Measurements from ENCODE around the gene CD160. TPM values are rescaled to one million over a fixed set of nuclear protein-coding genes. Genes with fewer than 3 reads are reported as not detected.
"Not testable (repeated sequence)": the region's sequence is repeated elsewhere in the genome, so short reads cannot be mapped to it uniquely, and the experiment has no call there.

The CD160 gene
- total RNA-seq, 3 donors from 2014 or later = 1.7 to 6.4 (median 2.2) TPM

DNA sequence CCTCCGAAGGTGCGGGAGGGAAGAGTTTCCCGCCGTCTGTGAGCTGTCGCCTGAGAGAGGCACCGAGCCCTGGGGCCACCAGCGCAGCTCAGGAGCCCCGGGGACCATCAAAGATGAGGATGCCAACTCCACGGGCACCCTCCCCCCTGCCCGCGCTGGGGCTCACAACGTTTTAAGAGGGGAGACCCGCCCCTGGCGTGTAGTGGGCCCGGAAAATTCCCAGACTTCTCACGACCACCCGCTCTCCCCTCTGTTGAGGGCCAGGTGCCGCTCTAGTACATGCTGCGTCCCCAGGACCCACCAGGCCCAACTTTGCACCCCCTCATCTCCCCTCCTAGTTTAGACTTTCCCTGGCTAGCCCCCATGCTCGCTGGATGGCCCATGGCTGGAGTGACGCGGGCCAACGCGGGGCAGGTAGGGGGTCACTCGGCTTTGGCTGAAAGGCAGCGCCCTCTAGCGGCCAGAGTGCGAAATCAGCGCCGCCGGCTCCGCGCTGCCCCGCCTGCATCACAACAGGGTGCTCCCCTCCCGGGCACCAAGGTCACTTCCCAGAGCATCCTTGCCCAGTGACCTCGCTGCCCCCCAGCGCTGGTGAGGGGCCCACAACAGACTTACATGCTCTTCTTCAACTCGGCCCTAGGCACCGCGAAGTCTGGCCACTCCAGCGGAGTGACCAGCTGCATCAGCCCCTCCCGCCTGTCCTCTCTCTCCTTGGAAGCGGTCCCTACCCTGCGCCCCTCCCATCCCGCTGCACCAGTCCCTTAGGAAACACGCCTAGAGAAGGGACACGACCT lies 1.8 kb downstream of the CD160 start:
- H3K36me3 Mint-ChIP-seq (ENCODE audit: insufficient read depth) = no peaks in the 10 kb centered on the region
- DNase-seq (peak; percentile 65), ATAC-seq (peak; percentile 88 to 90)
- peak overlapping the region; percentile 74 for H3K4me3 Mint-ChIP-seq
- H3K4me1 Mint-ChIP-seq (ENCODE audit: low read depth) = peaks cover 22% of the 10 kb centered on the region
- peaks cover 18% of the 10 kb centered on the region for H3K27me3 Mint-ChIP-seq (ENCODE audit: low read depth)
- H3K9me3 Mint-ChIP-seq = no peaks in the 10 kb centered on the region

DNA sequence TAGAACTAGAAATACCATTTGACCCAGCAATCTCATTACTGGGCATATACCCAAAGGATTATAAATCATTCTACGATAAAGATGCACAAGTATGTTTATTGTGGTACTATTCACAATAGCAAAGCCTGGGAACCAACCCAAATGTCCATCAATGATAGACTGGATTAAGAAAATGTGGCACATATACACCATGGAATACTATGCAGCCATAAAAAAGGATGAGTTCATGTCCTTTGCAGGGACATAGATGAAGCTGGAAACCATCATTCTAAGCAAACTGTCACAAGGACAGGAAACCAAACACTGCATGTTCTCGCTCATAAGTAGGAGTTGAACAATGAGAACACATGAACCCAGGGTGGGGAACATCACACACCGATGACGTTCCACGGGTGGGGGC lies 6.9 kb downstream of the CD160 start:
- peaks cover 10% of the 10 kb centered on the region for H3K27me3 Mint-ChIP-seq (ENCODE audit: low read depth)
- not testable (repeated sequence) for H3K36me3 Mint-ChIP-seq (ENCODE audit: insufficient read depth); ATAC-seq; DNase-seq; H3K4me3 Mint-ChIP-seq; H3K4me1 Mint-ChIP-seq (ENCODE audit: low read depth); H3K9me3 Mint-ChIP-seq

DNA sequence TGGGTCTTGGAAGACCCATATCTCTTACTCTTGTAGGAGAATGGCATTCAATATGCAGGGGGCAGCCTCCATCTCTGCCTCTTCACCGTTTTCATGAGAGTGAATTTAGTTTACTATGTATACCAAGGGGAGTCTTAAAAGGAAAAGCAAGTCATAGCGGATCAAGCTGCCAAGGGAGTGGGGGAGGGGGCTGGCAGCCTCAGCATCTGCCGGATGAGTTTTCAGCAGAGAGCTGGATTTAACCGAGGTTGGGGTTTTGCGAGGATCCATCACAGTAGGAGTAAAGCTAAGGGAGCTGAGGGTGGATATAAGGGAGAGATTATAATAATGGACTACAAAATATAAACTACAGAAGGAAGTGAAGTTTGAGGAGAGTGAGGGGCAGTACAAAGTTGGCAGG lies 9.9 kb downstream of the CD160 start:
- no peak for ATAC-seq
- Mint-ChIP-seq H3K36me3 (ENCODE audit: insufficient read depth) (peaks cover 3% of the 10 kb centered on the region), H3K4me1 (ENCODE audit: low read depth) (no peaks in the 10 kb centered on the region), H3K9me3 (no peaks in the 10 kb centered on the region), H3K27me3 (ENCODE audit: low read depth) (no peaks in the 10 kb centered on the region), H3K4me3 (no peak overlapping the region)
- DNase-seq = no peak

DNA sequence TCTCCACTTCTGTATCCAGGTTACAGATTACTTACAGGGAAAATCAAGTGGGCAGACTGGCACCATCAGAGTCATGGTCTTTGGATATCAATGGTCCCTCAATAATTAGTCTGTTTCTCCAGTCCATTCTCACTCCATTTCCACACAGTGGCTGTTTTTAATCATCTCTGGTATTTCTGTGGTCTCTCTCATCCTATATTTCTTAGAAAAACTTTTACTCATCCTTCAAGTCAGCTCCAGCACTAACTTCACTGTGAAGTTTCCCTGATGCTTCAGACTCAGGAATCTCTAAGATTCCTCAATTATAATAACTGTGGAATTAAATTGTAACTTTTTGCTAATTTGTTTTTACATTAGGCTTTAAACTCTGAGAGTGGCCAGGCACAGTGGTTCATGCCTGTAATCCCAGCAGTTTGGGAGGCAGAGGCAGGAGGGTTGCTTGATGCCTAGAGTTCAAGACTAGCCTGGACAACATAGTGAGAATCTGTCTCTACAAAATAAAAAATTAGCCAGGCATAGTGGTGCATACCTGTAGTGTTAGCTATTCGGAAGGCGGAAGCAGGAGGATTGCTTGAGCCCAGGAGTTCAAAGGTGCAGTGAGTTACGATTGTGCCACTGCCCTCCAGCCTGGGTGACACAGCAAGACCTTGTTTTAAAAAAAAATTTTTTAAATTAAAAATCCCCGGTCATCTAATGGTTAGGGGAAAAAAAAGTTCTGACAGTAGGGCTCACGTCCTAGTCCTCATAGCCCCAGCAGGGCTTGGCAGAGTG lies 10.6 kb downstream of the CD160 start:
- no peaks in the 10 kb centered on the region for H3K9me3 Mint-ChIP-seq

DNA sequence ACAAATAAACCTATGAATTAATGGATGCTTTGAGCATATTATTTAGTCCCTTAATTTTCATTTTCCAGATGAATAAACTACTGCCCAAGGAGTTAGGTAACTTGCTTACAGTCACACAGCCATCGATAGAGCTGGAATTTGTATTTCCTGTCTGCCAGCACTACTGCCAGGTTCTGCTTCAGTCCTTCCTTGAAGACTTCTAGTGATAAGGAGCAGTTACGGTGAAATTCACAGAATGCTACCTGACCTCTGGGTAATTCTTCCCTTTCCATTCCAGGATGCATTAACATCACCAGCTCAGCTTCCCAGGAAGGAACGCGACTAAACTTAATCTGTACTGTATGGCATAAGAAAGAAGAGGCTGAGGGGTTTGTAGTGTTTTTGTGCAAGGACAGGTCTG lies 11.2 kb downstream of the CD160 start:
- ATAC-seq (no peak), DNase-seq (no peak)
- Mint-ChIP-seq H3K9me3 (no peaks in the 10 kb centered on the region), H3K27me3 (ENCODE audit: low read depth) (no peaks in the 10 kb centered on the region), H3K4me3 (no peak overlapping the region), H3K36me3 (ENCODE audit: insufficient read depth) (peaks cover 3% of the 10 kb centered on the region), H3K4me1 (ENCODE audit: low read depth) (no peaks in the 10 kb centered on the region)

More for the DNA sequence above, 10.6 kb downstream of the CD160 start:
- Mint-ChIP-seq H3K4me3 (no peak overlapping the region), H3K36me3 (ENCODE audit: insufficient read depth) (peaks cover 3% of the 10 kb centered on the region), H3K4me1 (ENCODE audit: low read depth) (no peaks in the 10 kb centered on the region), H3K27me3 (ENCODE audit: low read depth) (no peaks in the 10 kb centered on the region)
- no peak for DNase-seq
- no peak for ATAC-seq

DNA sequence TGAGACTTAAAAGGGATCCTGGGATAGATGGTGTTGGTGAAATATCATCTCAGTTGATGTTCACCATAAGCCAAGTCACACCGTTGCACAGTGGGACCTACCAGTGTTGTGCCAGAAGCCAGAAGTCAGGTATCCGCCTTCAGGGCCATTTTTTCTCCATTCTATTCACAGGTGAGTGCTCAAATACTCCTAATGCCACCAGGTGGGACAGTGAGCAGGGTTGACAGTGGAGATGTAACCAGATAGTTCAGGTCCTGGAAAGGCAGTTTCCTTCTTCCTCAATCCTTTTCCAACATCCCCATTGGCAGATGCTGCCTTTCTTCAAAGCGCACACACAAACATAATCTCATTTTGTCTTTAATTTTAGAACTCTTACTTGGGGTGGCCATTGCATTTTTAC lies 11.6 kb downstream of the CD160 start:
- Mint-ChIP-seq H3K27me3 (ENCODE audit: low read depth) (no peaks in the 10 kb centered on the region), H3K9me3 (no peaks in the 10 kb centered on the region), H3K4me3 (no peak overlapping the region), H3K4me1 (ENCODE audit: low read depth) (no peaks in the 10 kb centered on the region), H3K36me3 (ENCODE audit: insufficient read depth) (peaks cover 3% of the 10 kb centered on the region)
- ATAC-seq (no peak), DNase-seq (no peak)

DNA sequence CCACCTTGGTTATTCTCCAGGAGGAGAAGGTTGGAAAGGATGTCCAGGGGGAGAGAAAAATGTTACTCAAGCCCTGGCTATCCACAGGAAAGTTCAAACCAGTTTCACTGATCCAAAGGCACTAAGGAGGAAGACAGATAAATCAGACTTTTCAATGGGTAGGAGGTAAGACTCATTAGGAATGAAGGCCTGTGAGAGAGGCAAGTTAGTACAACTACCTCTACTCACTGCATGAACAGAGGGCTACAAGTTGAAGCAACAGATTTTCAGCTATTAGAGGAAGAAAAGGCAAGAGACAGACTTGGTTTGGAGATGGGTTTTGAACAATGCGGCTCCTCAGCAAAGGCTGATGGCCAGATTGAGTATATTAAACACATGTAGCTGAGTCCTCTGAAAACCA lies 16.9 kb downstream of the CD160 start:
- H3K36me3 Mint-ChIP-seq (ENCODE audit: insufficient read depth) = peaks cover 2% of the 10 kb centered on the region
- H3K27me3 Mint-ChIP-seq (ENCODE audit: low read depth) = no peaks in the 10 kb centered on the region
- DNase-seq (no peak), ATAC-seq (no peak)
- H3K4me1 Mint-ChIP-seq (ENCODE audit: low read depth) = no peaks in the 10 kb centered on the region
- no peak overlapping the region for H3K4me3 Mint-ChIP-seq
- no peaks in the 10 kb centered on the region for H3K9me3 Mint-ChIP-seq

DNA sequence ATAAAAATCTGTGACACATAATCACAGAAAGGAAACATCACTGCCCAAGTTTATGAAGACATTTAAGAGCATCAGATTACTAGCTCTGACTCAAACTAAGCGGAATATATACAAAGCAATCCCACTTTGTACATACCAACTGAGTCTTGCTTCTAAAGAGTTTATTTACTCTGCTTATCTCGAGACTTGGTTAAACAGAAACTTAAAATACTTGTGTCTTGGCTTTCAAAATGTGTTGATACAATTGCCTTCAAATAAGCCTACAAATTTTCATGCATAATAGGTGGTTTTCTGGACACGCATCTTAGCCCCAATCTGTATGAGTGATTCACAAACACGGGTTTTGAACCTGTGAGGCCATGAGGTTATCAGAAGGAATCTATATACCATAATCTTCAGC lies 21.0 kb downstream of the CD160 start:
- no peak for ATAC-seq
- Mint-ChIP-seq H3K4me1 (ENCODE audit: low read depth) (no peaks in the 10 kb centered on the region), H3K27me3 (ENCODE audit: low read depth) (no peaks in the 10 kb centered on the region), H3K36me3 (ENCODE audit: insufficient read depth) (peaks cover 27% of the 10 kb centered on the region), H3K4me3 (no peak overlapping the region), H3K9me3 (no peaks in the 10 kb centered on the region)
- DNase-seq = no peak

DNA sequence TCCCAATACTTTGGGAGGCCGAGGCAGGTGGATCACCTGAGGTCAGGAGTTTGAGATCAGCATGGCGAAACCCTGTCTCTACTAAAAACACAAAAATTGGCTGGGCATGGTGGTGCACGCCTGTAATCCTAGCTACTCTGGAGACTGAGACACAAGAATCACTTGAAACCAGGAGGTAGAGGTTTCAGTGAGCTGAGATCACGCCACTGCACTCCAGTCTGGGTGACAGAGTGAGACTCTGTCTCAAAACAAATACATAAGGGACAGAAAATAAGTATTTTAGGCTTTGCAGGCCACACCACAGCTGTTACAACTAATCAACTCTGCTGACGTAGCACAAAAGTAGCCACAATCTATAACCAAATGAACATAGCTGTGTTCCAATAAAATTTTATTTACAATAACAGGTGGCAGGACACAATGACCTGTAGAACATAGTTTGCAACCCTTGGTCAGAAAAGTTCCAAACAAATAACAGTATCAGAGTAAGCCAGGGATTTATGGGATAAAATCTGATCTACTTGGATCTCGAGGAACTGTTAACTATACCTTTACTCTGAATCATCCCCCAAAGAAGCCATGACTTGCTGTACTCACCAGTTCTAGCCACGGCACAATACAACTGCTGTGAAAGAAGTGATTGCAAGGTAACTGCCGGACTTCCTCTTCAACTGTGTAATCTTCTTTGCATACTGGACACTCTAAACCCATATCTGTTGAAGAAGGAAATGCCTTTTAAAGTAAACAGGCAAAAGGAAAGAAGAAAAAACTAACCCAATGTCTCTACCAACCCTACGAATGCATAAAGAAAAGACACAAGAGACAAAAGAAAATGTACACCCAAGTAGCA lies 28.3 kb downstream of the CD160 start:
- Mint-ChIP-seq H3K4me1 (ENCODE audit: low read depth) (no peaks in the 10 kb centered on the region), H3K27me3 (ENCODE audit: low read depth) (no peaks in the 10 kb centered on the region), H3K4me3 (no peak overlapping the region), H3K36me3 (ENCODE audit: insufficient read depth) (peaks cover 65% of the 10 kb centered on the region), H3K9me3 (no peaks in the 10 kb centered on the region)
- DNase-seq (no peak), ATAC-seq (no peak)

DNA sequence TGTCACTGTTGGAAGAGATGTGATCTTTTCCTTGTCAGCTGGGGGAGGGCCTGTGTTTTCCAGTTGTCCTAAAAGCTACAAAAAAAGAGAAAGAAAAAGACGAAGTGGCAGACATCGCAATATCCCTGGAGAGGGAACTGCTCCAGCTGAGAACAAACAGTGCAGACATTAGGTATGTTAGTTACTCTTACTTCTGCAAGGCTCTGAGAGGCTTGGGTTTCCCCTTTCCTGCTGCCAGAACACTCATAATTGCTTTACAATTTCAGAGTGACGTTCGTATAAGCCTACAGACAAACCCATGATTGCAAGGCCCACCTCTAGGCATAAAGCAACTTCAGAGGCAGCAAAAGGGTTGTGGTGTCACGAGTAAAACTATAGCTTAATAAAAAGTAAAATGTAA lies 31.1 kb downstream of the CD160 start:
- Mint-ChIP-seq H3K36me3 (ENCODE audit: insufficient read depth) (peaks cover 53% of the 10 kb centered on the region), H3K4me1 (ENCODE audit: low read depth) (no peaks in the 10 kb centered on the region), H3K4me3 (no peak overlapping the region), H3K27me3 (ENCODE audit: low read depth) (no peaks in the 10 kb centered on the region), H3K9me3 (no peaks in the 10 kb centered on the region)
- DNase-seq = no peak
- ATAC-seq = no peak

DNA sequence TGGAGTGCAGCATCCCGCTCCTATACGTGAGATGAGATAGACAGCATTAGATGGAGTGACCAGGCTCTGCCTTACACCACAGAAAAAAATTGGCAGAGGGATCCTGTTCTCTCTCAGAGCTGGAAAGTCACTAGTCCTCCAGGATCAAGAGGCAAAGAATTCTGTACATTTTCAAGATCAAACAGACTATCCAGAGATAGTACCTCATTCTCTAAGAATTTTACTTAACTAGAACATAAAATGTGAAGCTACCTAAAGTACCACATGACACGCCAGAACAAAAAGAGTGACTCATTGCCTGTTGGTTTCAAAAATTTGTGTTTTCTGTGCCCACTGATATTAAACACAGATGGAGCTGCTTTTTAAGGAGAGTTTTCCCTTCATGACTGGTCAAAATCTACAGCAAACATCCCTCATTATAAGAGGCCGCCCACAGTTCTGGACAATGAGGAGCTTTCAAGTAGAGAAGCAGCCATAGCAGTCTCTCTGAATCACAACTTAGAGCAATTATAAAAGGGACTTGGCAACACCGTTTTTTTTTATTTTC lies 32.3 kb downstream of the CD160 start:
- no peak for ATAC-seq
- H3K4me3 Mint-ChIP-seq = no peak overlapping the region
- DNase-seq = no peak
- H3K9me3 Mint-ChIP-seq = no peaks in the 10 kb centered on the region
- no peaks in the 10 kb centered on the region for H3K4me1 Mint-ChIP-seq (ENCODE audit: low read depth)
- H3K27me3 Mint-ChIP-seq (ENCODE audit: low read depth) = no peaks in the 10 kb centered on the region
- H3K36me3 Mint-ChIP-seq (ENCODE audit: insufficient read depth) = peaks cover 54% of the 10 kb centered on the region

DNA sequence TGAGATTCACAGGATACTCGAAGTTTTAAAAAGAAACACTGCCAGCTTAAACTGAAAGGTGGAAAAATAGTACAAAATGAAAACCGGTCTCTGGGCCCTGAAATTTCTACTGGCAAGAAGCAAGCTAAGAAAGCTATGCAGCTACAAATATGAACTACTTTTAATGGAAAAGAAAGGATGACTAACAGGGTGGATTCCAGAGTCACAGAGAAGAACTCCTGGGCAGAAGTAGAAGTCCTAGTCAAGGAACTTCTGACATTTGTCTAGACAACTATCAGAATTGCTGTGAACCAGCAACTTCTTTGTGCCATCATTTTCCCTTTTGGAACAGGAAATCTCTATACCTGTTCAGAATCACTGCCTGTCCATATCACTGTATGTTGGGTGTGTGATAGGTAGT lies 38.1 kb downstream of the CD160 start:
- H3K9me3 Mint-ChIP-seq = no peaks in the 10 kb centered on the region
- no peaks in the 10 kb centered on the region for H3K4me1 Mint-ChIP-seq (ENCODE audit: low read depth)
- H3K36me3 Mint-ChIP-seq (ENCODE audit: insufficient read depth) = peaks cover 47% of the 10 kb centered on the region
- ATAC-seq = no peak
- no peaks in the 10 kb centered on the region for H3K27me3 Mint-ChIP-seq (ENCODE audit: low read depth)
- H3K4me3 Mint-ChIP-seq = no peak overlapping the region
- DNase-seq = no peak

DNA sequence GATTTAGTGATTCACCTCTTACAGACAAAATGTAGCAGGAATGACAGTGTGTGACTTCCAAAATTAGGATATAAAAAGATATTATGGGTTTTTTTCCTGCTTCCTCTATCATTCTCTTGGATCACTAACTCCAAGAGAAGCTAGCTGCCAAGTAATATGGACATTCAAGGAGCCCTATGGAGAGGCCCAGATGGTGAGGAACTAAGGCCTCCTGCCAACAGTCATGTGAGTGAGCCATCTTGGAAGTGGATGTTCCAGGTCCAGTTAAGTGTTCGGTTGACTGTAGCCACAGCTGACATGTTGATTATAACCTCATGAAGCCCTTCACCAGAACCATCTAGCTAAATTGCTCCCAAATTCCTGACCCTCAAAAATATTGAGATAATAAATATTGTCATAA lies 38.8 kb downstream of the CD160 start:
- H3K4me1 Mint-ChIP-seq (ENCODE audit: low read depth) = no peaks in the 10 kb centered on the region
- H3K27me3 Mint-ChIP-seq (ENCODE audit: low read depth) = no peaks in the 10 kb centered on the region
- no peaks in the 10 kb centered on the region for H3K9me3 Mint-ChIP-seq
- H3K36me3 Mint-ChIP-seq (ENCODE audit: insufficient read depth) = peaks cover 47% of the 10 kb centered on the region
- DNase-seq (no peak), ATAC-seq (no peak)
- H3K4me3 Mint-ChIP-seq = no peak overlapping the region

DNA sequence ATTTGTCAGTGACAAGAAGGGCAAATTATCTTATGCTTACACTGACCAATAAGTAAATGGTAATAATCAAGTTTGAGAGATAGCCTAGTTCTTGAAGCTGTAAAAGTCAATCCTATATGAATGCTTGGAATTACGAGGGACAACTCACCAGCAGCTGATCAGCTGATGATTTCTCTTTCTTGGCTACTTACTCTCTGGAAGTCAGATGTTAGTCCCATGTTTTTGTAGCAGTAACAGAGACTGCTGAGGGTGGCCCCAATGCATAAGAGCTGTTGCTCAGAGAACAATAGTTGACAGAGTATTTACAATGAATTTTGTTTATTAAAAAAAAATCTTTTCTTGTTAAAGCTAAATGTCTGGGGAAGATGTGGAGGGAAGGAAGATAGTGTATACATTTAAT lies 39.3 kb downstream of the CD160 start:
- DNase-seq (no peak), ATAC-seq (no peak)
- no peaks in the 10 kb centered on the region for H3K27me3 Mint-ChIP-seq (ENCODE audit: low read depth)
- peaks cover 47% of the 10 kb centered on the region for H3K36me3 Mint-ChIP-seq (ENCODE audit: insufficient read depth)
- no peaks in the 10 kb centered on the region for H3K9me3 Mint-ChIP-seq
- no peaks in the 10 kb centered on the region for H3K4me1 Mint-ChIP-seq (ENCODE audit: low read depth)
- H3K4me3 Mint-ChIP-seq = no peak overlapping the region

All from activated T-cell treated with anti-CD3 and anti-CD28 coated beads, Interleukin-2, amount 50 U/mL, for 4 hours (primary cell).